GM23338 (cell line): ENCODE results near the gene TRPC6.

ENCODE experiments used
- CREB1 ChIP-seq: fragments of 250-450 bp; sonication (Bioruptor Pico); IDR thresholded peaks from 2 replicates; pipeline ENCODE4 v1.5.0; 2020; ENCODE audit warnings: low read depth, mild to moderate bottlenecking, moderate library complexity
- EZH2phosphoT487 ChIP-seq: fragments of 200-600 bp; sonication (generic); IDR thresholded peaks from one replicate; pipeline ENCODE4 v1.8.1; 2018; ENCODE audit warnings: antibody characterized with exemption; ENCODE audit not compliant: unreplicated experiment
- POLR2AphosphoS5 ChIP-seq: IDR thresholded peaks from 2 replicates; pipeline ENCODE4 v1.6.1; 2016; ENCODE audit warnings: antibody characterized with exemption, low read depth
- TF ChIP-seq, protein P1 (sequence below), 2 experiments: fragments of 200-600 bp in 1 of 2; sonication (generic) in 1 of 2; conservative IDR thresholded peaks; 2 replicates each; pipeline versions ENCODE4 v1.5.1 to v1.6.1; 2016 to 2017; ENCODE audit warnings: antibody characterized with exemption in 2 of 2, low read depth in 2 of 2, mild to moderate bottlenecking in 2 of 2, moderate library complexity in 1 of 2
- TF ChIP-seq, protein P2 (sequence below): IDR thresholded peaks from one replicate; pipeline ENCODE4 v1.6.1; 2018; ENCODE audit warnings: antibody characterized with exemption; ENCODE audit not compliant: unreplicated experiment

DNA sequence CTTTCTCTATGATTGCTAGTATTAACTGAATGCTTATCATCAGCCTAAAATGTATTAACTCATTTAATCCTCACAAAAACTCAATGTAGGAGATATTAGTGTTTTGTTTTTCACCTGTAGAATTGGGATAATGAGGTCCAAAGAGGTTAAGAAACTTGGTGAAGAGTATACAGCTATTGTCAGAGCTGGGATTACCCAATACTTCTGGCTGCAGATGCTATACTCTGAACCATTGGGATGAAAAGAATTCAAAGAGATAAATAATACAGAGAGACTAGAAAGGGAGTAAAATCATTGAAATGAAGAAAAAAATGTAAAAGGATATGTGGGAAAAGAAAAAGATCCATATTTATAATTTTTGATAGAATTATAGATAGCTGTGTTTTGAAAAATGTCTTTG is 137.1 kb downstream of the TRPC6 start:
- TF ChIP-seq, protein P1, sequence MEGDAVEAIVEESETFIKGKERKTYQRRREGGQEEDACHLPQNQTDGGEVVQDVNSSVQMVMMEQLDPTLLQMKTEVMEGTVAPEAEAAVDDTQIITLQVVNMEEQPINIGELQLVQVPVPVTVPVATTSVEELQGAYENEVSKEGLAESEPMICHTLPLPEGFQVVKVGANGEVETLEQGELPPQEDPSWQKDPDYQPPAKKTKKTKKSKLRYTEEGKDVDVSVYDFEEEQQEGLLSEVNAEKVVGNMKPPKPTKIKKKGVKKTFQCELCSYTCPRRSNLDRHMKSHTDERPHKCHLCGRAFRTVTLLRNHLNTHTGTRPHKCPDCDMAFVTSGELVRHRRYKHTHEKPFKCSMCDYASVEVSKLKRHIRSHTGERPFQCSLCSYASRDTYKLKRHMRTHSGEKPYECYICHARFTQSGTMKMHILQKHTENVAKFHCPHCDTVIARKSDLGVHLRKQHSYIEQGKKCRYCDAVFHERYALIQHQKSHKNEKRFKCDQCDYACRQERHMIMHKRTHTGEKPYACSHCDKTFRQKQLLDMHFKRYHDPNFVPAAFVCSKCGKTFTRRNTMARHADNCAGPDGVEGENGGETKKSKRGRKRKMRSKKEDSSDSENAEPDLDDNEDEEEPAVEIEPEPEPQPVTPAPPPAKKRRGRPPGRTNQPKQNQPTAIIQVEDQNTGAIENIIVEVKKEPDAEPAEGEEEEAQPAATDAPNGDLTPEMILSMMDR (conservative IDR thresholded peaks at IDR 0.05; ENCODE audit: low read depth in 2 of 2) = no peak
- TF ChIP-seq, protein P2, sequence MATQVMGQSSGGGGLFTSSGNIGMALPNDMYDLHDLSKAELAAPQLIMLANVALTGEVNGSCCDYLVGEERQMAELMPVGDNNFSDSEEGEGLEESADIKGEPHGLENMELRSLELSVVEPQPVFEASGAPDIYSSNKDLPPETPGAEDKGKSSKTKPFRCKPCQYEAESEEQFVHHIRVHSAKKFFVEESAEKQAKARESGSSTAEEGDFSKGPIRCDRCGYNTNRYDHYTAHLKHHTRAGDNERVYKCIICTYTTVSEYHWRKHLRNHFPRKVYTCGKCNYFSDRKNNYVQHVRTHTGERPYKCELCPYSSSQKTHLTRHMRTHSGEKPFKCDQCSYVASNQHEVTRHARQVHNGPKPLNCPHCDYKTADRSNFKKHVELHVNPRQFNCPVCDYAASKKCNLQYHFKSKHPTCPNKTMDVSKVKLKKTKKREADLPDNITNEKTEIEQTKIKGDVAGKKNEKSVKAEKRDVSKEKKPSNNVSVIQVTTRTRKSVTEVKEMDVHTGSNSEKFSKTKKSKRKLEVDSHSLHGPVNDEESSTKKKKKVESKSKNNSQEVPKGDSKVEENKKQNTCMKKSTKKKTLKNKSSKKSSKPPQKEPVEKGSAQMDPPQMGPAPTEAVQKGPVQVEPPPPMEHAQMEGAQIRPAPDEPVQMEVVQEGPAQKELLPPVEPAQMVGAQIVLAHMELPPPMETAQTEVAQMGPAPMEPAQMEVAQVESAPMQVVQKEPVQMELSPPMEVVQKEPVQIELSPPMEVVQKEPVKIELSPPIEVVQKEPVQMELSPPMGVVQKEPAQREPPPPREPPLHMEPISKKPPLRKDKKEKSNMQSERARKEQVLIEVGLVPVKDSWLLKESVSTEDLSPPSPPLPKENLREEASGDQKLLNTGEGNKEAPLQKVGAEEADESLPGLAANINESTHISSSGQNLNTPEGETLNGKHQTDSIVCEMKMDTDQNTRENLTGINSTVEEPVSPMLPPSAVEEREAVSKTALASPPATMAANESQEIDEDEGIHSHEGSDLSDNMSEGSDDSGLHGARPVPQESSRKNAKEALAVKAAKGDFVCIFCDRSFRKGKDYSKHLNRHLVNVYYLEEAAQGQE = no peak
- TF ChIP-seq POLR2AphosphoS5 (no peak), EZH2phosphoT487 (no peak), CREB1 (no peak)
